Inflammatory macrophage treated with lipopolysaccharide for 4 hours (primary cell): ENCODE measurements around the gene JADE1.
A peak's percentile ranks its signal among the peaks of the same experiment; 100 is the strongest.

Experiments used
- DNase-seq: peaks from one replicate; pipeline ENCODE4 v3.0.0-alpha.2; 2020

Gene JADE1

GRCh38 chr4:128846063-128846462, 36.6 kb downstream of the JADE1 start:
- DNase-seq = no peak

- DNase-seq = peak; percentile 32
Measured at GRCh38 chr4:128847082-128847724, 37.7 kb downstream of the JADE1 start.

GRCh38 chr4:128848461-128848860, 39.0 kb downstream of the JADE1 start:
- DNase-seq = no peak

- no peak for DNase-seq
Measured at GRCh38 chr4:128850252-128850651, 40.8 kb downstream of the JADE1 start.

- DNase-seq = no peak
Measured at GRCh38 chr4:128853741-128854140, 44.2 kb downstream of the JADE1 start.

GRCh38 chr4:128854433-128854832, 44.9 kb downstream of the JADE1 start:
- DNase-seq = no peak

GRCh38 chr4:128855621-128856020, 46.1 kb downstream of the JADE1 start:
- no peak for DNase-seq

- no peak for DNase-seq
Measured at GRCh38 chr4:128856246-128856645, 46.7 kb downstream of the JADE1 start.

- no peak for DNase-seq
Measured at GRCh38 chr4:128858879-128859671, 49.6 kb downstream of the JADE1 start.

- DNase-seq = no peak
Measured at GRCh38 chr4:128859887-128860677, 50.6 kb downstream of the JADE1 start.

GRCh38 chr4:128861856-128862518, 52.5 kb downstream of the JADE1 start:
- no peak for DNase-seq

- peak; percentile 48 for DNase-seq
Measured at GRCh38 chr4:128862608-128863311, 53.3 kb downstream of the JADE1 start.

- peak; percentile 44 for DNase-seq
Measured at GRCh38 chr4:128863312-128864075, 54.0 kb downstream of the JADE1 start.

- DNase-seq = no peak
Measured at GRCh38 chr4:128865132-128865531, 55.6 kb downstream of the JADE1 start.

GRCh38 chr4:128866269-128866668, 56.8 kb downstream of the JADE1 start:
- DNase-seq = no peak

GRCh38 chr4:128866691-128867090, 57.2 kb downstream of the JADE1 start:
- no peak for DNase-seq

- DNase-seq = no peak
Measured at GRCh38 chr4:128868758-128869157, 59.3 kb downstream of the JADE1 start.

- DNase-seq = no peak
Measured at GRCh38 chr4:128869776-128870509, 60.4 kb downstream of the JADE1 start.

GRCh38 chr4:128871948-128872347, 62.4 kb downstream of the JADE1 start:
- DNase-seq = no peak

GRCh38 chr4:128876200-128876599, 66.7 kb downstream of the JADE1 start:
- DNase-seq = no peak

GRCh38 chr4:128877934-128878333, 68.4 kb downstream of the JADE1 start:
- DNase-seq = no peak
